NCI-H524 treated with DMSO at 0.1 percent for 48 hours (cell line): ENCODE data around the gene COA5.
"Not testable (repeated sequence)": the region's sequence is repeated elsewhere in the genome, so short reads cannot be mapped to it uniquely, and the experiment has no call there.

Experiments
- DNase-seq: peaks from one replicate; lab custom pipeline; 2025; lab: John Stamatoyannopoulos, UW

COA5 gene

DNA sequence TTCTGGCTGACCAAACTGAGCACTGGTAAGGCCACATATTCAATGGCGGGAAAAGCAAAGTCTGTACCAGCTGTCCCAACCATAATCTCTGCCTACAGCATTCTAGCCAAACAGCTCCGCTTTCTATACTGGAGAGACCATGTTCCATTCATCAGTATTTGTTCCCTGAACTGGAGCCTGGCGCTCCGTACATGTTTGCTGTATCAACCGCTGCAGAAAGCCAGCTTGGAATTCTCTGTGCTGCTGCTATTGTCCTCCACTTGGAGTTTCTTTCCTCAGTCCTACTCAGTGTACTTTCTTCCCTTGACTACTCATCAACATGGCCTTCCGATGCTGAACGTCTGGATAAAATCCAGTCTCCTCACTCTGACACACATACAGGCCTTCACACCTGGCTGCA is 1.9 kb downstream of the COA5 start:
- no peak for DNase-seq

DNA sequence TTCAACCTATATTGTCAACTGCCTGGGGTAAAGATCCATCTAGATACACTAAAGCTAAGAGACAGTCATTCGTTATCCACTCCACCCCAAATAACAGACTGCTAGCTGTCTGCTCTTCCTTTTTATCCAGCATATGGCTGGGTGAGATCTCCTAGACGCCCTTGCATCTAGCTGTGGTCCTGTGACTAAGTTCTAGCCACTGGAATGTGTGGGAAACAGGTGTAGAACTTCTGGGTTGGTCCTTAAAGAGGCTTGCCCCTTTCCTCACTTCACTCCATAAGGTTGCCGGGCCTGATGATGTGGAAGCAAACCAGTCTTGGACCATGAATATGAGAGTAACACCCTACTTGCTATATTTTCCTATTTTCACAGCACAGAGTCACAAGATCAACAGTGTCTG is 3.2 kb downstream of the COA5 start:
- DNase-seq = no peak

DNA sequence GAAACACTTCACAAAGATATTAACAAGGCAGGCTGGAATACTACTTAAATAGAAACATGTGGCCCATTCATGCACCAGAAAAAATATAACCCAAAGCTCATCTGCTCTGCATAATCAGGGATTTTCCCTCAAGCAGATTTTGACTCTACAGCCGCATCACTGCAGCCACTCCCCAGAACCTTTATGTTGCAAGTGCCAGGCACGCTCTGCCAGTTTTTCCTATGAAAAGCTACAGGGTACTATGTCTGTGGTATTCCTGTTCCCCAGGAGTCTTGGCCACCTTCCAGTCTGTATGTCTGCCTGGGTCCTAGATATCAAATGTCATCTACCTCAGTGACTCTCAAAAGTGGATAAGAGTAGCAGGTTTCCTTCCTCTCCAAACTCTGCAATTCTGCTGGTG is 3.8 kb downstream of the COA5 start:
- DNase-seq = no peak

DNA sequence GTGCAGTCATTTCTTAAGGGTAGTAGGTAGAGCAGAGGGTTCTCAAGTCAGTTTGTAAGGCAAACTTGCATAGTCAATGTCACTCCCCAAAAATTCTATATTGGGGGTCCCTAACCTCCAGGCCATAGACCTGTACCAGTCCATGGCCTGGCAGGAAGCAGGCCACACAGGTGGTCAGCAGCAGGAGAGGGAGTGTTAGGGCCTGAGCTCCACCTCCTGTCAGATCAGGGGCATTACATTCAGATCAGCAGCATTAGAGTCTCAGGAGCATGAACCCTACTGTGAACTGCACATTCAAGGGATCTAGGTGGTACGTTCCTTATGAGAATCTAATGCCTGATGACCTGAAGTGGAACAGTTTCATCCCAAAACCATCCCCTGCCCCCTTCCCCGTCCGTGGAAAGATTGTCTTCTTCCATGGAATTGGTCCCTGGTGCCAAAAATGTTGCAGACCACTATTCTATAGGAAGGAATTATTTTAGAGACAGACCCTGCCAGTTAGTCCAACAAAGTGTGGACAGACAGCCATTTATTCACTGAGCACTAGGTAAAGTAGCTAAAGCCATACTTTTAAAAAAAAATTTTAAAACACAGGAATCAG is 6.7 kb downstream of the COA5 start:
- peak; percentile 7 for DNase-seq

DNA sequence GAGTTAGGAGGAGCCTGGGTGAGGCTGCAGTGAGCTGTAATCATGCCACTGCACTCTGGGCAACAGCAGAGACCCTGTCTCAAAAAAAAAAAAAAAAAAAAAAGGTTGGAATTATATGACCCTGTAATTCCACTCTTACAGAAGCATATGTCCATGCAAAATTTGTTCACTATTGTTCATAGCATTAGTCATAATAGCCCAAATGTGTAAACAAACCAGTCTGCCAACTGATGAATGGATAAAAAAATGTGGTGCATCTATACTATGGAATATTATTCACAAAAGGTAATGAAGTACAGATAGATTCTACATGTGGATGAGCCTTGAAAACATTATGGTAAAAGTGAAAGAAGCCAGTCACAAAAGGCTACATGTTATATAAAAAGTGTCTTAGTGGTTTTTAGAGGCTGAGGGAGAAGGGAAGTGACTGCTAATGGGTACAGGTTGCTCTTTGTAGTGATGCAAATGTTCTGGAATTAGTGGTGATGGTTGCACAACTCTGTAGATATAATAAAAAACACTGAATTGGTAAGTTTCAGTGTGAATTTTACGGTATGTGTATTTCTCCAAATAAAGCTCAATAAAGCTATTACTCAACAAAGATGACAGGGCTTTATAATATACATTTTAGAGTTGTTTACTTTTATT is 9.4 kb downstream of the COA5 start:
- no peak for DNase-seq

DNA sequence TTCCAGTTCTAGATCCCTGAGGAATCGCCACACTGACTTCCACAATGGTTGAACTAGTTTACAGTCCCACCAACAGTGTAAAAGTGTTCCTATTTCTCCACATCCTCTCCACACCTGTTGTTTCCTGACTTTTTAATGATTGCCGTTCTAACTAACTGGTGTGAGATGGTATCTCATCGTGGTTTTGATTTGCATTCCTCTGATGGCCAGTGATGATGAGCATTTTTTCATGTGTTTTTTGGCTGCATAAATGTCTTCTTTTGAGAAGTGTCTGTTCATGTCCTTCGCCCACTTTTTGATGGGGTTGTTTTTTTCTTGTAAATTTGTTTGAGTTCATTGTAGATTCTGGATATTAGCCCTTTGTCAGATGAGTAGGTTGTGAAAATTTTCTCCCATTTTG is 13.6 kb downstream of the COA5 start:
- DNase-seq = not testable (repeated sequence)

DNA sequence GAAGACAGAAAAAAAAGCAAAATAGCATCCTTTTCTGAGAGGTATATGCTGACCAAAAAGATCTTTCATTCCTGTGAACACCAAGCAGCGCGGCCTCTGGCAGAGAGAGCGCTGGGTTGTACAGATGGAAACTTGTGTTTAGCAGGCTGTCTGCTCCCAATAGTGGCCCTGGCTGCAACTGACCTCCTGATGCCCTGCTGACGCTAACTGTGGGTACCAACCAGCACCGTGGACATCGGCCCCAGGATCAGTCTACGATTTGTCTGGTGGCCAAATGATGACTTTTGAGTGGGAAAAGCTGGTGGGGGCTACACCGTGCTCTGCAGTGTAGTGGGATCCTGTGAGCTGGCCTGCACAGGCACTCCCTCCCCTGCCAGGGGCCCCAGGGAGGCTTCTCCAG is 15.7 kb downstream of the COA5 start:
- DNase-seq = no peak

DNA sequence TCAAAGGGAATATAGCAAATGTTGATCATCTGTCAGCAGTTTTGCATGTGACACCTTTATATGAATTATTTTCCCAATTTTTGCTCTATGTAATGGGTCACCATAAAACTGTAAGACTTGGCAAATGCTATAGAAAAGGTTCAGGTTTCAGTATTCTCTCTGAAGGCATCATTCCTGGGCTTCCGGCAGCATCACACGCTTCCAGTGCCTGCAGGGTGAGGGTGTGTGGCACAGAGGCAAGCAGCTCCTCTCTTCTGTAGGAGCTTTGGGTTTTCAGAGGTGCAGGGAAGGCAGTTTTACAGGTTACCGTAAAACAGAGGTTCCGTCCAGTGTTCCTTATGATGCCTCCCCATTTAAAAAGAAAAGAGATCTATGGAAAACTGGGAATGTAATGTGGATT is 18.8 kb downstream of the COA5 start:
- no peak for DNase-seq

DNA sequence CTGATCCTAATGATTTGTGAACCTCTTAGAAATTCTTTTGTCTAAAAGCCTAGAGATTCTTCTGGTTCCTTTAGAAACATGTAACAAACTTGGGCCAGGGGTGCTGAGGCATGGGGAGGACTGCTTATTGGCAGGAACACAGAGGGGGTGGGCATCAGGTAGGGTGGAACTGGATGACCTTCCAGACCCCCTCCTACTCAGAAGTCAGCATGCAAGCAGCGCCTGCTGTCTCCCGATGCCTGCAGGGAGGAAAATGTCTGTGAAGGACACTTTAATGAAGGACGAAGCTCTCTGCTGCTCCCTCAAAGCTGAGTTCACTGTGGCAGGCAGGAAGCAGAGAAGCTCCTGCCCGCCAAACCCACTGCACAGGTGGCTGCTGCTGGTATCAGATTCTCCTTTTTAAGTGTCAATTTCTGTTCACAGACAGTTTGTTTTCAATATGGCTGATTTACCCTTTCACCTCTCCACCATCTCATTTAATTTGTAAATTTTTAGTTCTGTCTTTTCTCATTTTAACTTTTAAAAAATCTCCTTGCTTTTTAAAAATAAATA is 19.4 kb downstream of the COA5 start:
- DNase-seq = no peak

DNA sequence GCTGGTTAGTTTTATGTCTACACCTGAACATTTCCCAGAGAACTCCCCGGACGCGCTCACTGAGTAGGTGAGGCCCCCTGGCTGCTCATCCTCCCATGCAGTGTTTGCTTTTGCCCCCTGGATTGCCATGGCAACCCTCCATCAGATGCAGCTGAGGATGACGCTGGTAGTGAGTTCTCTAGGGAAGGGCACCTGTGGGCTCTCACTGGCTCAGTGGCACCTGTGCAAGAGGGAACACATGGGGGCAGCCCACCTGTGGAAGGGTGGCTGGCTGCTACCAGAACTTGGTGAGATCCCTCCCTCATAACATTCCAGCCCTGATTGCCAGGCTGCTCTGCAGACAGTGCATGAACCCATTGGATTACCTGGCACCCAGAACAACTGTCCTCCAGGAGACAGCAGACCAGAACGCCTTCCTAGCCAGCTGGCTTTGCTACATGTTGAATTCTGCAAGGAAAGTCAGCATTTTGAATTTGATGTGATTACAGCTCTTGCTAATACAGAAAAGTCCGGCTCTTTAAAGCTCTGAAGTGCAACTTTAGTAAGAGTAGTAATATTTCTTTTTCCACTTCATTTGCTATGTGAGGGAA is 21.7 kb downstream of the COA5 start:
- DNase-seq = no peak

DNA sequence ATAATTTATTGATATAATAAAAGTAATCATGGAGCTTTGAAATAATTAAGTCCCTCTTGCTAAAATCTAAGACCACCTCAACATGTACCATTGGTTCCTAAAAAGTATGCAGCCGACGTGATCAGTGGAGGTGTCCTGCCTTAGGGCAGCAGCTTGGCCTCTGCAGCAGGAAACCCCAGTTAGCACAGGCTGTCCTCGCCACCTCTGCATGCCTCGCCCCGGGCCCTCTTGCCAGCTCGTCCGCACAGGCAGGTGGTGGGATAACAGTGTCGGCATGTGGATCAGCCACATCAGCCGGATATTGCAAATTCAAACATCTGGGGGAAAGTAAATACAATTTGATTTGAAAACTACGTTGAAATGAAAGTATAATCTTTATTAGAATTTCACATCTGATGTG is 22.9 kb downstream of the COA5 start:
- no peak for DNase-seq

DNA sequence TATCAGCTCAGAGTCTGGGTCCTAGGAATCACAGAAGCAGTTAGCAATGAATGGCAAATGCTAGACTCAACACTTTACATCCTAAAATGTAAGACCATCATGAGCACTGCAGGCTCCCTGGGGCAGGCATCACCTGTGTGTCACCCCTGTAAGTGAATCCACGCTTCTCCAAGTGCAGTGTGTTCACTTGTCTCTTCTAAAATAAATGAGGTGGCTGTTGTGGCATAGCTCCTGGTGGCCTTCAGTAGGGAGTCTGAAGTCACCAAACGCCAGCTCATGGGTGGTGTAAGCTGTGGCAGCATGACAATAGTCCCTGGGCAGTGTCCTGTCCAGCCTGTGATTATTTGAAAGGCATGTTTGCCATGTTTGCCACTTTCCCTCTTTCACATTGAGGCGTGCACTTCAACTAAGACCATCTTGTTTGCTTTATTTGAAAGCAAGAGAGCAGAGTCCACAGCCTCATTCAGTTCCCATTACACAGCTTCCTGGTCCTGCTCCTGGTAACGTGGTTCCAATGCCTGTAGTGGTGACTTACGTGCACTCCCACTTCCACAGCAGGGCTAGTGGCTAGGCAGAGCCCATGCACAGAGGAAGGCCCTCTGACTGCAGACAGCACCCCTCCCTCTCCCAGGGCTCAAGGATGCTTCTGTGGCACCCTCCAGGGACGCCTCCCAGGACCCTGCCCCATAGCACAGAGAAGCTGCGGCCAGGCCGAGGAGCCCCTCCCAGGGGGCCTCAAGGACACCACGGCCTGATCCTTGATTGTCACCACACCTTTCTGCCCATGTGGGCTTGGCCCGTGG is 24.3 kb downstream of the COA5 start:
- DNase-seq = no peak

DNA sequence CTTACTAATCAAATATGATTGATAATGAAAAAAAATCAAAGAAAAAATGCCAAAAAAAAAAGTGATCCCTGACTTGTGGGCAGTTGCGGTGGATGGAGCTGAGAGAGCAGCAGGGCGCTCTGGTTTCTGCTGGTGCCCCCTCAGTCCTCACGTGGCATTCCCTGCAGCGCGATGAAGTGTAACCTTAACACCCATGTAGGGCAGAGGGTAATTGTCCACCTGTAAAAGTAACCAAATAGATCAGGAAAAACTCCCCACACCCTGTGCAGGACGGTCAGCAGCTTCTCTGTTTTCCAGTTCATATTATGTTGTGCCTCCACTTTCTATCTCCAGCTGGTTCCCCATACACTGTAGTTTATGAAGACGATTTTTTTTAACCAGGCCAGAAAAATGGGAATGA is 25.0 kb downstream of the COA5 start:
- DNase-seq = no peak

DNA sequence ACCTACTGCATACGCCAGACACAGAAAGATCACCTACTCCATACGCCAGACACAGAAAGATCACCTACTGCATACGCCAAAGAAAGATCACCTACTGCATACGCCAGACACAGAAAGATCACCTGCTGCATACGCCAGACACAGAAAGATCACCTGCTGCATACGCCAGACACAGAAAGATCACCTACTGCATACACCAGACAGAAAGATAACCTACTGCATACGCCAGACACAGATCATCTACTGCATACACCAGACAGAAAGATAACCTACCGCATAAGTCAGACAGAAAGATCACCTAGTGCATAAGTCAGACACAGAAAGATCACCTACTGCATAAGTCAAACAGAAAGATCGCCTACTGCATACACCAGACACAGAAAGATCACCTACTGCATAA is 25.8 kb downstream of the COA5 start:
- DNase-seq = no peak

DNA sequence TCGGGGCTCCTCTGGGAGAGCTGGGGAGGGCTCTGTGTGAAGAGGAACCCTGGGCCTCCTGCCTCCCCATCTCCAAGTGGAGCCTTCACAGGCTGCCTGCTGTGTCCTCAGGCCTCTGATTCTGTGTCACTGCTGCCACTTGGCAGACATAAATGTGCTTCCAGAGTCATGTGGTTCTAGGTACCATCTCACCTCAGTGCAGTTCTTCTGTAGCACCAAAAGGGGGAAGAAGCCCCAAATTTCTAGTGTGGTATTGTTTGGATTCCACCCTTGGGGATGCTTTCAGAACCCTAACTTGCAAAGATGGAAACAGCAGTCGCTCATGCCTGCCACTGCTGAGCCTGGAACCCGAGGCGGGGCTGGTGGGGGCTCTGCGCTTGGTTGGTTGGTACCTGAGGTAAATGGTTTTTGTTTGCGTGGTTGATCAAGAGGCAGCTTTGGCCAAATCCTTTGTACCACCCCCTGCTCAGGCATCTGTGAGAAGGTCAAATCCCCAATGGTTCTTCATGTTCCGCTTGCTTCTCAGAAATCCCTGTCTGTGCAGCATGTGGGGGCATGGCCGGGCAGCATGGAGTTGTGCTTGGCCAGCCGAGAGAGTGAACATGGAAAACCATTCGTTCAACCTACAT is 27.5 kb downstream of the COA5 start:
- no peak for DNase-seq

DNA sequence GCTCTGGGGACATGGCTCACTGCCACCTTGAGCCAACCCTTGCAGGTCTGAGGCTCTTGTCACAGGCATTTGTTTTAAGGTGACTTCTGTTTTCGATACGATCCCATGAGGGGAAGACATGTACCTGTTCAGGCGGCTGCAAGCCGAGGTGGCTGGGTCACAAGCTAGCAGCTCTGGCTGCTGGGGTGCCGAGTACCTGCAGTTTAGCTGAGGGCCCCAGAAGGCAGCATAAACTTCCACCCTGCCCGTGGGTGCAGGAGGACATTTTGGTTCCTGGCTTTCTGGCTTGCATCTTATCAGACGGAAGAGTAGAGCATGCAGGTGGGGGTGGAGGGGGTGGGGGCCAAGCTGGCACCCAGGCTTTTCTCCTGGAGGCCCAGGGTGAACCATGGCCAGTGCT is 28.4 kb downstream of the COA5 start:
- no peak for DNase-seq

DNA sequence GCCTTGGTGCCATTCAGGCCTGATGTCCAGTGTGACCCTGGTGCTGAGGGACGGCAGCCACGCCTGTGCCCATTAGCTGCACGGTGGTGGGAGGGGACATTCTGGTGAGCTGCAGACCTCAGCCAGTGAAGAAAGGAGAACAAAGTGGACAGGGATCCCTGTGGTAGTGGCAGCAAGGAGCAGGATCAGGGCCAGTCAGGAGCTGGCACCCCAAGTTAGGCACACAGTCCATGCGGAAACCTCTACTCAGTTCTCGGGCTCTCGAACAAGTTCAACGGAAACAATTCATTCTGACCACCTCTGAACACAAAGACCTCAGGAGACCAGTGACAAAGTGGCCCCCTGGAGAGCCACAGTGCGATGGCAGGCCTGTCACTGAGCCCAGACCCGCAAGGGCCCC is 30.1 kb downstream of the COA5 start:
- DNase-seq = no peak

DNA sequence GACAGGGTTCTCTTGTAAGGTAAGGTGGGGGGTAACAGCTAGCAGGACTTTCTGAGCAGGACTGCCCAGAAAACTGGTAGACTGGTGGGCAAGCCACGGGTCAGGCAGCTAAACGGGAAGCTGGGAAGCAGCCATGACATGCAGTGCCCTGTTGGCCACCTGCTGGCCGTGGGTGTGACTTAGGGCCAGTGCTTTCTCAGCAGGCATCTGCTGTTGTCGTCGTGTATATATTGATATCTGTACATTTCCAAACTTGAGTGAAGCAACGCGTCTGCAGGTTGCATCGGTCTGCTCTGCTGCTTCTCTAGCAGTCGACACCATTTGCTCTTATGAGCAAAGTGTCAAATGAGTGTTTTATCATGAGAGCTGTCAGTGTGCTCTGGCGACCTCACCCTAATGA is 31.0 kb downstream of the COA5 start:
- no peak for DNase-seq

DNA sequence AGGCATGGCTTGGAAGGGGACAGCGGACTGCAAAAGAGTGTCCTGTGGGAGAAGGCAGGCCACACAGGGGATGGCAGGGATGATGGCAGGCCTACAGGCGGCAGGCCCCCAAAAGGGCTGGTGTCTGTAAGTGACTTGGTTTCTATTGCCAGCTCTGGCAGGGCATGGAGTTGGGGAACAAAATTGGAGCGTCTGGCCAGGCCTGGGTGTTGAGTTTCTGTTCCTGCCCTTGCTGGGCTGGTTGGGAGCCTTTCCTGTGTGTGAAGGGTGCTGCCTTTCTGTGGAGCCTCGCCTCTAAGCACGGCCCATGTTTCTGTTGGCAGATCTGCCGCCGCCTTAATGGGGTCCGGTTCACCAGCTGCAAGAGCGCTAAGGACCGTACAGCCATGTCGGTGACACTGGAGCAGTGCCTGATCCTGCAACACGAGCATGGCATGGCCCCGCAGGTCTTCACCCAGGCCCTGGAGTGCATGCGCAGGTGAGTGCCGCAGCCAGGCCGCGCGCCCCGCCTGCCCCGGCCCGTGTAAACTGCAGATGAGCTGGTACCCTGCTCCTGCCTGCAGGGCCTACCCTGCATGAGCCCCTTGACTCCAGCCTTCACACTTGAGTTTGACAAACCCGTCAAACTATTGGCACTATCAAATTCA is 31.5 kb downstream of the COA5 start:
- DNase-seq = no peak

DNA sequence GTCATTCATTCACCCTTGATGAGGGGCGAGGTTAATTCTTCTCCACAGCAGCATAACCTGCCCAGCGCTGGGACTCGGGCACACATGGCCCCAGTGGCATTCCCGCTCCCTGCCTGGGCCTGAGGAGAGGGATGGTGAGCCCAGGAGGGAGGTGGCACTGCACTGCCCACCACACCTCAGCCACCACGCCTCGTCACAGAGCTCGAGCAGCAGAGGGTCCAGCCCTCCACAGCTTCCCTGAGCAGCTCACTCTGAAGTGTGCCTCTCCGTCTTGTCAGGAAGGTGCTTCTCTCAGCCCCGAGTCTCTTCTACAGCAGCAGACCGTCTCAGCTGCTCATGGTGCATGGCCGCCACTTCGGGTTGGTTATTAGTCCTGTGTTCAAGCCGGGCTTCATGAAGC is 34.9 kb downstream of the COA5 start:
- DNase-seq = no peak

DNA sequence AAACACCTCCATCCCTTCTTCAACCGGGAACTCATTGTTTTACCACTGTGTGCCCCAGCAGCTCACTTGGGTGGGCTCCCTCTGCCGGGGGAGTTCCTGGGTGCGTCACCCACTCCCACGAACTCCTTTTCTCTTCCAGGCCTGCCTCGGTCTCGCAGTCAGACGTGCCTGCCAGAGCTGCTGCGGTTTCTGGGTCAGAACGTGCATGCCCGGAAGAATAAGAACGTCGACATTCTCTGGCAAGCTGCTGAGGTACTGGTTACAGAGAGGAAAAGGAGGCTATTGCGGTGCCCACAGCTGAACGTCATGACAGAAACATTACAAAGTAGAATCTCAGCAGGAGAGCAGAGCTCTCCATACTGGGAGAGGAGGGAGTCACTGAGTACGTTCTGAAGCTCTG is 35.6 kb downstream of the COA5 start:
- DNase-seq = no peak

DNA sequence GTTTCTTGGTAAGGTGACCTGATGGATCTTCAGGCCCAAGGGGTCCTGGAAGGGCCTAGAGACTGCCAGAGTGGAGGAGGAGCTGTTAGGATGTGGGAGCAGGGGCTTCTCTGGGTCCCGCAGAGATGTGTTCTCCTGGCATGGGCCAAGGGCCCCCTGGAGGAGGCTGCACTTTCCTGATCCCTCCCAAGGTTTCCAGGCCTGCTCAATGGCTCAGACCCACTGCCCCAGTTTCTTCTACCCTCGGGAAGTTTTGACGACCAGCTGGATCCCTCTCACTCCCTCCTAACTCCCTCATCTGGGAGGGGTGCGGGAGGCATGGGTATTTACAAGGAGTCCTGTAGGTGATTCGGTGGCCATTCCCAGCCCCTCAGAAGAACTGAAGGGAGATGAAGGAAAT is 36.1 kb downstream of the COA5 start:
- DNase-seq = no peak
